Hematopoietic multipotent progenitor cell treated with erythropoietin and hydrocortisone succinate and interleukin-3 and kit ligand, for 6 days (in vitro differentiated cells): ENCODE measurements around the gene DUSP28.

Experiments used
- DNase-seq: peaks from one replicate; pipeline ENCODE4 v3.0.0-alpha.2; 2015

The DUSP28 gene

GRCh38 chr2:240602266-240603050, 42.3 kb downstream of the DUSP28 start:
- no peak for DNase-seq

DNA sequence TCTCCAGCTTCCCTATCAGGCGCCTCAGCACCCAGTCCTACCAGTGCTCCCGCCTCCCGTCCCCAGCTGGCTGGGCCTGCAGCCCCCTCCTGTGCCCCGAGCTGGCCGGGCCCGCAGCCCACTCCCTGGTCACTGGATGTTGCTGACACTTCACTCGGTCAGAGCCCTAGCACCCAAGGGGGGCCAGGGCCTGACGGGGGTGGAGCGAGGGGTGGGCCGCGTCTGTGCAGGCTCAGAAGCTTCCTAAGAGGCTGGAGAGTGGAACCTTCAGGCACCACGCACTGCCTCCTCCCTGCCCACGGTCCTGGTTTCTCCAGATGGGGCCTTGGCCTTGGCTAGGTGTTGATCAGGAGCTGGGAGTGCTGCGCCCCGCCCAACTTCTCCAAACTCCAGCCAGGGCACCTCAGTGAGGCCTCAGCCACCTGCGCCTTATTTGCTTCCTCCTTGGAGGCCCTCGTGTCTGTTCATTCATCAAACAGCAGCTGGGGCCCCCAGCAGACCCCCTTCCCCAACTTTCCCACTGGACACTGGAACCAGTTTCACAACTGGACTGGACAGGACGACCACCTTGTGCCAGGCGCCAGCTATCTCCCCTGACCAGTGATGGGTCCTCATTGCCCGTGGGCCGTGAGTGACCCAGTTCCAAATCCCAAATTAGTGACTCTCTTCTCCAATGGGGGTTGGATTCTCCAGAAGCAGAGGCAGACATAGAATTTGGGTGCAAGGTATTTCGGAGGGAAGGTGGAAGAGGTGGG, 43.1 kb downstream of the DUSP28 start:
- DNase-seq: no peak

DNA sequence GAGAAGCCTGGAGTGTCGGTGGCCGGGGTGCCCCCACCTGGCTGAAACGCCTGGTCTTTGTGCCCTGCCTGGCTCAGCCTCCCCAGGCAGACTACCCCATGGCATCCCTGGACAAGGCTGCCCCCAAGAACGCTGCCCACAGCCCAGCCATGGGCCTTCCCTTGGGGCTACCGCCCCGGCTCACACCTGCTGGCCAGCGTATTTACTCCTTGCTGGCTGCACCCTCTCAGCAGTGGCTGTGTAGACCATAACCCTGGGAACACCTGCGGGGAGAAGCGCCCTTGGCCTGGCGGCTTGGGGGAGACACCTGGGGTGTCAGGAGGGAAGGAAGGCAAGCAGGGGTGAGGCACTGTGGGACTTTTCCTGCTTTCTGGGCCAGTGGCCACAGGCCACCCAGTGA, 43.7 kb downstream of the DUSP28 start:
- no peak for DNase-seq

- DNase-seq: peak; percentile 54
Measured at GRCh38 chr2:240604291-240604938, 44.3 kb downstream of the DUSP28 start.

- DNase-seq: no peak
Measured at GRCh38 chr2:240604939-240605716, 45.0 kb downstream of the DUSP28 start.

GRCh38 chr2:240605867-240606743, 45.9 kb downstream of the DUSP28 start:
- no peak for DNase-seq

- DNase-seq: peak; percentile 53
Measured at GRCh38 chr2:240611601-240612210, 51.5 kb downstream of the DUSP28 start.
